H1 (cell line): Measurements from ENCODE around the gene LCN9. TPM values are rescaled to one million over a fixed set of nuclear protein-coding genes. Genes with fewer than 3 reads are reported as not detected.

ENCODE experiments used
- BACH1 ChIP-seq: IDR thresholded peaks from 2 replicates; pipeline ENCODE4 v1.6.1; 2012; ENCODE audit warnings: low read length, improper control_type of control experiment
- SIRT6 ChIP-seq: IDR thresholded peaks from one replicate; pipeline ENCODE4 v1.7.1; 2012; ENCODE audit warnings: low read length, inconsistent platforms
- polyA plus RNA-seq, 7 experiments: library from polyadenylated mRNA; depleted of rRNA in 3 of 7; stranded (reverse) in 5 of 7; unstranded in 2 of 7; fragments of >200 nt in 5 of 7; fragments of 200-250 nt in 2 of 7; gene quantifications; 1 replicate in 5 of 7; 2 replicates in 1 of 7; 4 replicates in 1 of 7; pipeline versions ENCODE4 v1.2.1 to v1.2.3, GENCODE V29; 2011 to 2013; ENCODE audit warnings: missing spikeins in 2 of 7, mixed read lengths in 2 of 7
- total RNA-seq: library from RNA; stranded (reverse); fragmentation: NEBNext Ultra II Directional; extraction: Animal tissue kit (Norgen Biotek cat#: 25700); gene quantifications from 2 replicates; pipeline ENCODE4 v1.2.1, GENCODE V29; 2021
- TF ChIP-seq, protein P1 (sequence below): IDR thresholded peaks from 2 replicates; pipeline ENCODE4 v1.6.1; 2011; ENCODE audit warnings: low read length, improper control_type of control experiment

Gene LCN9
- total and polyA plus RNA-seq, 2 of the 8 experiments (the other 6 are each of a cell fraction or from before 2014, with no cell fraction given) = 2.3 to 3.1 TPM

- TF ChIP-seq, protein P1, sequence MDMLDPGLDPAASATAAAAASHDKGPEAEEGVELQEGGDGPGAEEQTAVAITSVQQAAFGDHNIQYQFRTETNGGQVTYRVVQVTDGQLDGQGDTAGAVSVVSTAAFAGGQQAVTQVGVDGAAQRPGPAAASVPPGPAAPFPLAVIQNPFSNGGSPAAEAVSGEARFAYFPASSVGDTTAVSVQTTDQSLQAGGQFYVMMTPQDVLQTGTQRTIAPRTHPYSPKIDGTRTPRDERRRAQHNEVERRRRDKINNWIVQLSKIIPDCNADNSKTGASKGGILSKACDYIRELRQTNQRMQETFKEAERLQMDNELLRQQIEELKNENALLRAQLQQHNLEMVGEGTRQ = no peak
- TF ChIP-seq SIRT6 = no peak
- TF ChIP-seq BACH1 = no peak
Measured at GRCh38 chr9:135693771-135694170, 30.7 kb downstream of the LCN9 start (continued).
